ENCODE measurements around the gene NME7. TPM values are rescaled to one million over a fixed set of nuclear protein-coding genes. Genes with fewer than 3 reads are reported as not detected.

The NME7 gene
- 19.8 and 20.3 TPM in 2 replicates for total RNA-seq

GRCh38 chr1:169367686-169368405, at the start of gene NME7, which contains the start of gene BLZF1:
Gene NME7 (minus strand): TSS chr1:169367797. CDS start chr1:169367710, 87 bp downstream.
Gene BLZF1 (plus strand): TSS chr1:169368195. CDS start chr1:169369523, 1,328 bp downstream.

GRCh38 chr1:169106095-169106920, 261.3 kb downstream of the NME7 start, which contains the start of gene ATP1B1:
Gene ATP1B1 (plus strand): TSS chr1:169106690. CDS start chr1:169106830, 140 bp downstream.

Other genes with a start within 250 kb of the NME7 start
- gene BLZF1, start 398 bp upstream of the NME7 start, total RNA-seq = 17.6 and 23.2 TPM in 2 replicates
- 0.09 TPM in 2 replicates for gene CCDC181, start 59.7 kb upstream of the NME7 start, total RNA-seq
- gene SLC19A2, start 118.1 kb upstream of the NME7 start, total RNA-seq = 6.0 and 8.5 TPM in 2 replicates
- under 0.01 TPM in 1 of 2 replicates, not detected in the other for gene F5, start 218.7 kb upstream of the NME7 start, total RNA-seq